Measurements from ENCODE around the gene ZNF700. TPM values are rescaled to one million over a fixed set of nuclear protein-coding genes. Genes with fewer than 3 reads are reported as not detected.

Gene ZNF700
- total RNA-seq, 6 experiments from 2014 or later = 5.1 to 7.6 (median 5.5) TPM

Small RNAs within 50 kb of the gene (small RNA-seq; reads per million reads assigned to genes)
- 0 reads per million in 2 experiments for gene RNA5SP464

Other genes with a start within 250 kb of the ZNF700 start
- gene ZNF823, start 186.2 kb upstream of the ZNF700 start, total RNA-seq = 1 to 10 TPM; 2.9 to 5.1 (median 3.4) TPM
- gene ZNF441, start 158.1 kb upstream of the ZNF700 start, total RNA-seq = 1 to 10 TPM; 2.6 to 4.4 (median 3.2) TPM
- 1 to 10 TPM in 2 of 6 experiments, under 1 TPM in 4; 0.37 to 1.3 (median 0.98) TPM for gene ZNF491, start 126.6 kb upstream of the ZNF700 start, total RNA-seq
- 1 to 10 TPM; 2.0 to 5.6 (median 3.7) TPM for gene ZNF440, start 110.8 kb upstream of the ZNF700 start, total RNA-seq
- gene ZNF439, start 76.4 kb upstream of the ZNF700 start, total RNA-seq = 1 to 10 TPM in 2 of 6 experiments, under 1 TPM in 4; 0.43 to 1.3 (median 0.66) TPM
- gene ZNF69, start 37.3 kb upstream of the ZNF700 start, total RNA-seq = 1 to 10 TPM; 6.1 to 10.0 (median 9.2) TPM
- gene ZNF763, start 39.9 kb downstream of the ZNF700 start, total RNA-seq = 1 to 10 TPM in 2 of 6 experiments, under 1 TPM in 4; 0.25 to 2.6 (median 0.70) TPM
- gene ZNF433, start 110.6 kb downstream of the ZNF700 start, total RNA-seq = 1 to 10 TPM; 1.1 to 7.4 (median 2.5) TPM
- under 1 TPM in 4 of 6 experiments, not detected in 2; 0.29 to 0.32 (median 0.31) TPM for gene ZNF878, start 127.9 kb downstream of the ZNF700 start, total RNA-seq
- gene ZNF844, start 139.6 kb downstream of the ZNF700 start, total RNA-seq = 1 to 10 TPM; 2.2 to 8.6 (median 3.1) TPM
- 1 to 10 TPM in 5 of 6 experiments, under 1 TPM in 1; 0.98 to 2.7 (median 1.5) TPM for gene ZNF20, start 215.2 kb downstream of the ZNF700 start, total RNA-seq
- 1 to 10 TPM in 4 of 6 experiments, under 1 TPM in 2; 0.57 to 1.8 (median 1.4) TPM for gene ZNF625, start 231.6 kb downstream of the ZNF700 start, total RNA-seq
- 1 to 10 TPM; 1.3 to 3.9 (median 2.2) TPM for gene ZNF136, start 238.0 kb downstream of the ZNF700 start, total RNA-seq